Liver (tissue), 3 donors: ENCODE data around the gene SLX4IP.

Experiments used
- ATF3 ChIP-seq: IDR thresholded peaks from 2 replicates; pipeline ENCODE4 v1.6.1; 2016; ENCODE audit warnings: antibody characterized with exemption
- CTCF ChIP-seq: fragments of 150-350 bp; IDR thresholded peaks from 2 replicates; pipeline ENCODE4 v1.5.1; 2017; ENCODE audit warnings: improper control_type of control experiment, low read depth, low read length; ENCODE audit not compliant: missing input control
- FOXA1 ChIP-seq: IDR thresholded peaks from 2 replicates; pipeline ENCODE4 v1.6.1; 2016; ENCODE audit warnings: antibody characterized with exemption
- GABPA ChIP-seq, 2 donors: IDR thresholded peaks in 1 of 2; conservative IDR thresholded peaks in 1 of 2; 2 replicates each; pipeline ENCODE4 v1.6.1; 2016; ENCODE audit warnings: antibody characterized with exemption in 2 of 2, mild to moderate bottlenecking in 1 of 2, moderate library complexity in 1 of 2
- JUND ChIP-seq, 2 donors: IDR thresholded peaks; 2 replicates each; pipeline ENCODE4 v1.6.1; 2016; ENCODE audit warnings: antibody characterized with exemption in 2 of 2
- MAX ChIP-seq: IDR thresholded peaks from 2 replicates; pipeline ENCODE4 v1.6.1; 2016; ENCODE audit warnings: antibody characterized with exemption
- RAD21 ChIP-seq, 2 donors: IDR thresholded peaks; 2 replicates each; pipeline ENCODE4 v1.6.1; 2016; ENCODE audit warnings: antibody characterized with exemption in 2 of 2, mild to moderate bottlenecking in 2 of 2
- REST ChIP-seq: IDR thresholded peaks from 2 replicates; pipeline ENCODE4 v1.6.1; 2016; ENCODE audit warnings: antibody characterized with exemption, mild to moderate bottlenecking
- YY1 ChIP-seq: IDR thresholded peaks from 2 replicates; pipeline ENCODE4 v1.6.1; 2016; ENCODE audit warnings: antibody characterized with exemption, mild to moderate bottlenecking
- ZBTB33 ChIP-seq: IDR thresholded peaks from 2 replicates; pipeline ENCODE4 v1.6.1; 2016; ENCODE audit warnings: antibody characterized with exemption
- donor health status: healthy.
- donor health status: healthy.

GRCh38 chr20:10590950-10591671 lies 156.0 kb downstream of the SLX4IP start:
- TF ChIP-seq CTCF (no peak), GABPA (IDR thresholded peaks at IDR 0.05 in 1 of 2, conservative IDR thresholded peaks at IDR 0.05 in 1 of 2) (no peak), RAD21 (IDR thresholded peaks at IDR 0.05) (no peak), JUND (IDR thresholded peaks at IDR 0.05) (no peak), FOXA1 (no peak), REST (no peak), ZBTB33 (no peak), YY1 (no peak), MAX (no peak), ATF3 (no peak)
